LNCaP clone FGC (cell line): ENCODE results near the gene PRTG.
"Not testable (repeated sequence)": the region's sequence is repeated elsewhere in the genome, so short reads cannot be mapped to it uniquely, and the experiment has no call there.

Experiments used
- DNase-seq: peaks from one replicate; pipeline ENCODE4 v3.0.0-alpha.2; 2011; ENCODE audit warnings: low read depth
- H3K4me3 ChIP-seq: 2 replicates; pipeline ENCODE4 v1.5.1; 2011; ENCODE audit warnings: mild to moderate bottlenecking, low read depth, low read length, control low read depth
- TF ChIP-seq, protein P1 (sequence below): IDR thresholded peaks from 2 replicates; pipeline ENCODE4 v1.5.1; 2012; ENCODE audit warnings: mild to moderate bottlenecking; ENCODE audit not compliant: control insufficient read depth, insufficient read depth; ENCODE audit errors: extremely low read depth

PRTG gene

DNA sequence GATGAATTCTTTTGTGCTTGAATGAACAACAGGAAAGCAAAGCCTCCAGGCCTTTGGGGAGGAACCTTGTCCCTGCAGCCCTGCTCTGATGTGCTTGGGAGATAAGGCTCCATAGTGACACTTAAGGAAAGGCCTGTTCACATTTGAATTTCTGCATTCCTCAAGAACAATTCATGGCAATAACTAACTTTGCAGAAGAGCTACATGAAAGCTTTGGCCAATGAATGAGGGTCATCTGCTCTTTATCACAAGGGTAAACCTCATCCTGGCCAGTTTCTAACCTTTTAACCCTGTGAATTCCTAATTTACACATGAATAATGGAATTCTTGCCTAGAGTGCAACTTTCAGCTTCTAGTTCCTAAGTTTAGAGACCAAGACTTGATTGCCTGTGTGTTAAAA lies 5.6 kb downstream of the PRTG start:
- no peak for DNase-seq
- no peak overlapping the region for H3K4me3 ChIP-seq
- TF ChIP-seq, protein P1, sequence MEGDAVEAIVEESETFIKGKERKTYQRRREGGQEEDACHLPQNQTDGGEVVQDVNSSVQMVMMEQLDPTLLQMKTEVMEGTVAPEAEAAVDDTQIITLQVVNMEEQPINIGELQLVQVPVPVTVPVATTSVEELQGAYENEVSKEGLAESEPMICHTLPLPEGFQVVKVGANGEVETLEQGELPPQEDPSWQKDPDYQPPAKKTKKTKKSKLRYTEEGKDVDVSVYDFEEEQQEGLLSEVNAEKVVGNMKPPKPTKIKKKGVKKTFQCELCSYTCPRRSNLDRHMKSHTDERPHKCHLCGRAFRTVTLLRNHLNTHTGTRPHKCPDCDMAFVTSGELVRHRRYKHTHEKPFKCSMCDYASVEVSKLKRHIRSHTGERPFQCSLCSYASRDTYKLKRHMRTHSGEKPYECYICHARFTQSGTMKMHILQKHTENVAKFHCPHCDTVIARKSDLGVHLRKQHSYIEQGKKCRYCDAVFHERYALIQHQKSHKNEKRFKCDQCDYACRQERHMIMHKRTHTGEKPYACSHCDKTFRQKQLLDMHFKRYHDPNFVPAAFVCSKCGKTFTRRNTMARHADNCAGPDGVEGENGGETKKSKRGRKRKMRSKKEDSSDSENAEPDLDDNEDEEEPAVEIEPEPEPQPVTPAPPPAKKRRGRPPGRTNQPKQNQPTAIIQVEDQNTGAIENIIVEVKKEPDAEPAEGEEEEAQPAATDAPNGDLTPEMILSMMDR, result no peak

DNA sequence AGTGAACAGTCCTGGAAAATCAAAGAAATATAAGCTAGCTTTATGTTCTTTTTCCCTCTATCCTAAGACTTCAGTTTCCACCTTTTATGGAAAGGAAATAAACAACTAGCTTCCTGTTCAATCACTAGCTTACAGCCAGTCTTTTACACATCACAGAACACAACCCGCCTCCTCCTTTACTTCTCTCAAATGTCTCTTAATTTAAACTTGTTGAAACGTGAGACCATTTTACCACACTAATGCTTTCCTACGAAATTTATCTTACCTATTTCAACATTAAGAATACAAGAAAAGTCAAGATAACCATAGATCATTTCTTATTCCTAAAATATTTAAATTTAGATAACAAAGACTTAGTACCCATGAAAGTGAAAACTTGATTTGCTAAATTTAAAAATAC lies 6.2 kb downstream of the PRTG start:
- TF ChIP-seq, protein P1, result no peak
- no peak for DNase-seq

DNA sequence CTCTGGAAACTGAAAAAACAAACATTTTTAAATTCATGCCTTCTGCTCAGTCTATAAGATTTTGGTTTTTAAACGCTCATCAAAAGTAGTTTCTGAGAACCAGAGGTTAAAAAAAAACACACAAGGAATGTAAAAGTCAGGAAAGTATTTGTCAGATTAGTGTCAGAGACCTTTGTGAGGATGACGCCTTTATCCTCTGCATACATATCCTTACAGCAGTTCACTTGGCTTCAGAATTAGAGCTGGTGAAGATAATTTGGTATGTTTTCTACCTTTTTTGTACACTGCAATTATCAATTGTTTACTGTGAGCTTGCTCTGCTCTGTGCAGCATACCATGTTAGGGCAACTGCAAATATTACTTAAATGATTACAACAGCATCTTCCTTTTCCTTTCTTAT lies 8.3 kb downstream of the PRTG start:
- H3K4me3 ChIP-seq, result no peak overlapping the region
- TF ChIP-seq, protein P1, result no peak
- no peak for DNase-seq

More for the DNA sequence above, 6.2 kb downstream of the PRTG start:
- H3K4me3 ChIP-seq, result no peak overlapping the region

DNA sequence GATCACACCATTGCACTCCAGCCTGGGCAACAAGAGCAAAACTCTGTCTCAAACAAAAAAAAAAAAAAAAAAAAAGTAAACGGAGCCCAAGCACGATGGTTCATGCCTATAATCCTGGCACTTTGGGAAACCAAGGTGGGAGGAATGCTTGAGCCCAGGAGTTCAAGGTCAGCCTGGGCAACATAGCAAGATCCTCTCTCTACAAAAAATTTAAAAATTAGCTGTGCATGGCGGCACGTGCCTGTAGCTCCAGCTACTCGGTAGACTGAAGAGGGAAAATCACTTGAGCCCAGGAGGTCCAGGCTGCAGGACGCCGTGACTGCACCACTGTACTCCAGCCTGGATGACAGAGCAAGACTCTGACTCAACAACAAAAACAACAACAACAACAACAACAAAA lies 9.5 kb downstream of the PRTG start:
- H3K4me3 ChIP-seq, DNase-seq: not testable (repeated sequence)

DNA sequence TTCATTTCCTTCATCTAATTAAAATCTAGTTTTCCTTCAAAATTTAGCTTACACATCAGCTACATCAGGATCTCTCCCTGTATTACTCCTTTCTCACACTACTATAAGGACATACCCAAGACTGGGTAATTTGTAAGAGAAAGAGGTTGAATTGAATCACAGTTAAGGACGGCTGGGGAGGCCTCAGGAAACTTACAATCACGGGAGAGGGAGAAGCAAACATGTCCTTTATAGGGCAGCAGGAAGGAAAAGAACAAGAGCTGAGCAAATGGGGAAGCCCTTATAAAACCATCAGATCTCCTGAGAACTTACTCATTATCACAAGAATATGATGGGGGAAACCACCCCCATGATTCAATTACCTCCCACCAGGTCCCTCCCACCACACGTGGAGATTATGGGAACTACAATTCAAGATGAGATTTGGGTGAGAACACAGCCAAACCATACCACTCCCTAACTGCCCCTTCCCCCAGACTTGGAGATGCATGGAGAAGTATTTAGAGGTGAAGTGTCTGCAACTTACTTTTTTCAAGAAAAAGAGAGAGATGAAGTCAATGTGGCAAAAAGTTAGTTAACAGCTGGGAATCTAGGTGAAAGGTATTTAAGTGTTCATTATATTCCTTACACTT lies 21.3 kb downstream of the PRTG start:
- DNase-seq, result no peak
- TF ChIP-seq, protein P1, result no peak
- H3K4me3 ChIP-seq, result no peak overlapping the region

DNA sequence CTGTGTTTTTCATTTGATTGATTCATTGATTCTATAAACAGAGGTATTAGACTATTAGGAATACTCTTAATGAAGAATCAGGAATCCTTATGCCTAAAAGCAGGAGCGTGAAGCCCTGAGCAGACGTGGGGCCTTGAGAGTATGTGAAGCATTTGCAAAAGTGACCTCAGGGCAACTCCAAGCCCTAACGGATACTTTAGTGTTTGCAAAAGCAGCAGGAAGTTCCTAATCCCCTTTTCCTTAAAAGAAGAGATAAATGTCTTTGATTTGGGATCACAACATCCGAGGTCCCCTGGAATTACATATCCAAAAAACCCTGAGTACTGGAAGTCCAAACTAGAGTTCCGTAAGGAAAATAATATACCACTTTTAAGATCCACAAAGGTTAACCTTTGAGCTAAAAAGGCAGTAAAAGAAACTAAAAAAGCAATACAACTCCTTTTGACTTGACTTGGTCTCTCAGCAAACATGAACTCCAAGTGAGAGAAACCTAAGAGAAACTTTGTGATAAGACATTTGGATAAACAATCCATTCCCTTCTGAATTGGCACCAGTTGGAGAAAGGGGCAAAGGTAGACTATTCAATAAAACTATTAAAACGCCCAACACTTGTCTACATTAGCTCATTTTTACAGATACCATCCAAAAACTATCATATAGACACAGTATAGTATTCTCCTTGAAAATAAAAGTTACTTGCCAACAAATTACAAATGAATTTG lies 27.4 kb downstream of the PRTG start:
- TF ChIP-seq, protein P1, result no peak
- no peak for DNase-seq
- H3K4me3 ChIP-seq, result no peak overlapping the region

DNA sequence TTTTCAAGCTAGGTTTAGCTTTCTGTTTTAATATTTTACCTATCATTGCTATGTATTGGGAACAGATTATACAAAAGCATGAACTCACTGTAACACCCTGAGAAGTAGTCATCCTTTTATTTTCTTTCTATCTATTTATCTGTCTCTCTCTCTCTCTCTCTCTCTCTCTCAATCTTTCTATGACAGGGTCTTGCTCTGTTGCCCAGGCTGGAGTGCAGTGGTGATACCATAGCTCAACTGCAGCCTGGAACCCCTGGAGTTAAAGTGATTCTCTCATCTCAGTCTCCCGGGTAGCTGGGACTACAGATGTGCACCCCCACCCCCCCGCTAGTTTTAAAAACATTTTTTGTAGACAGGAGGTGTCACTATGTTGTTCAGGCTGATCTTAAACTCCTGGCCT lies 28.9 kb downstream of the PRTG start:
- no peak overlapping the region for H3K4me3 ChIP-seq
- TF ChIP-seq, protein P1, result no peak
- DNase-seq, result no peak
